Fibroblast of pulmonary artery (primary cell): ENCODE data around the gene FGF19.
A peak's percentile ranks its signal among the peaks of the same experiment; 100 is the strongest.

Source experiments
- DNase-seq: peaks from one replicate; pipeline ENCODE4 v3.0.0-alpha.2; 2010; ENCODE audit warnings: low read depth
- H3K4me3 ChIP-seq: replicated peaks from 2 replicates; pipeline ENCODE4 v1.5.1; 2011; ENCODE audit warnings: low read depth, mild to moderate bottlenecking, control low read depth, low read length, moderate library complexity
- TF ChIP-seq, protein P1 (sequence below): IDR thresholded peaks from 2 replicates; pipeline ENCODE4 v1.5.1; 2011; ENCODE audit warnings: mild to moderate bottlenecking, control low read depth, low read length, inconsistent platforms; ENCODE audit errors: missing control alignments

Gene FGF19

DNA sequence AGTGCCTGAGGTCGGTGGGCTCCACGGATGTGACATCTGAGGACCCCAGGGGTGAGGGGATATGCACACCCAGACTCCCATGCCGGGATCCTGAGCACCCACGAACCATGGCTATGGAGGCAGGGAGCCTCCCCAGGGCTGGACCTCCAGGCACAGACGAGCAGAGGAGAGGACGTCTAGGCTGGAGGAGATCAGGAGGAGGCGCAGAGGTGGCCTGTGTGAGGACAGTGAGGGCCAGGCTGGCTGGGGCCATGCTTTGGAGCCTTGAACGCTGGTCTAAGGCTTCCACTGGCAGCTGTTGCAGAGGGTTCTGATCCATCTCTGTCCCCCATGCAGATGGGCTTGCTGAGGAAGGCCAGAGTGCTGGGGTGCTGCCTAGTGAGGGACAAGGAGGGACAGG, 42.3 kb upstream of the FGF19 start:
- no peak overlapping the region for H3K4me3 ChIP-seq
- TF ChIP-seq, protein P1, sequence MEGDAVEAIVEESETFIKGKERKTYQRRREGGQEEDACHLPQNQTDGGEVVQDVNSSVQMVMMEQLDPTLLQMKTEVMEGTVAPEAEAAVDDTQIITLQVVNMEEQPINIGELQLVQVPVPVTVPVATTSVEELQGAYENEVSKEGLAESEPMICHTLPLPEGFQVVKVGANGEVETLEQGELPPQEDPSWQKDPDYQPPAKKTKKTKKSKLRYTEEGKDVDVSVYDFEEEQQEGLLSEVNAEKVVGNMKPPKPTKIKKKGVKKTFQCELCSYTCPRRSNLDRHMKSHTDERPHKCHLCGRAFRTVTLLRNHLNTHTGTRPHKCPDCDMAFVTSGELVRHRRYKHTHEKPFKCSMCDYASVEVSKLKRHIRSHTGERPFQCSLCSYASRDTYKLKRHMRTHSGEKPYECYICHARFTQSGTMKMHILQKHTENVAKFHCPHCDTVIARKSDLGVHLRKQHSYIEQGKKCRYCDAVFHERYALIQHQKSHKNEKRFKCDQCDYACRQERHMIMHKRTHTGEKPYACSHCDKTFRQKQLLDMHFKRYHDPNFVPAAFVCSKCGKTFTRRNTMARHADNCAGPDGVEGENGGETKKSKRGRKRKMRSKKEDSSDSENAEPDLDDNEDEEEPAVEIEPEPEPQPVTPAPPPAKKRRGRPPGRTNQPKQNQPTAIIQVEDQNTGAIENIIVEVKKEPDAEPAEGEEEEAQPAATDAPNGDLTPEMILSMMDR, result no peak
- no peak for DNase-seq

DNA sequence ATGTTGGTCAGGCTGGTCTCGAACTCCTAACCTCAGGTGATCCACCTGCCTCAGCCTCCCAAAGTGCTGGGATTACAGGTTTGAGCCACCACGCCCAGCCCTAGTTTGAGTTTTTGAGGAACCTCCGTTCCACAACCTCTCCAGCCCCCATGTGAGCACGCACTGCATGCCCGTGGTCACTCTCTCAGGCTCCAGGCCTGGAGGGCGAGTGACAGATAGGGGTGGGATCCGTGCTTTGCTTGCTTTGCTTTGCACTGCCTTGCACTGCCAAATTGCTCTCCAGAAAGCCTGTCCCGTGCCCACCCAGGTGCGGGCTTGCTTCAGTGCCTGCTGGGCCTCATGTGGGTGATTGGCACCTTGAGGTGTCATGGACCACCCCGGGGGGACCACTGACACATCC, 41.4 kb upstream of the FGF19 start:
- no peak overlapping the region for H3K4me3 ChIP-seq
- TF ChIP-seq, protein P1, result no peak
- no peak for DNase-seq

DNA sequence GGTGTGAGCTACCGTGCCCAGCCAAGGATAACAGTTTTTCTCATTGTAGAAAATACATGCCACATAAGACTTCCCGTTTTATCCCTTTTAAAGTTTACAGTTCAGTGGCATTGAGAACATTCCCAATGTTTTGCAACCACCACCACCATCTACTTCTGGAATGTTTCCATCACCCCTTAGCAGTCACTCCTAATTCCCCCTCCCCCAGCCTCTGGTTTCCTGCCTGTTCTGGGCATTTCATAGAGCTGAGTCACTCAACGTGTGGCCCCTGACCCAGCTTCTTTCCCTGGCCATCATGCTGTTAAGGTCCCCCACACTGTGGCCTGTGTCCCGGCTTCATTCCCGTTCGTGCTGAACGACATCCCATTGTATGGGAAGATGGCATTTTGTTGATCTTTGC, 40.6 kb upstream of the FGF19 start:
- DNase-seq, result peak; percentile 69
- H3K4me3 ChIP-seq, result no peak overlapping the region
- TF ChIP-seq, protein P1, result no peak

DNA sequence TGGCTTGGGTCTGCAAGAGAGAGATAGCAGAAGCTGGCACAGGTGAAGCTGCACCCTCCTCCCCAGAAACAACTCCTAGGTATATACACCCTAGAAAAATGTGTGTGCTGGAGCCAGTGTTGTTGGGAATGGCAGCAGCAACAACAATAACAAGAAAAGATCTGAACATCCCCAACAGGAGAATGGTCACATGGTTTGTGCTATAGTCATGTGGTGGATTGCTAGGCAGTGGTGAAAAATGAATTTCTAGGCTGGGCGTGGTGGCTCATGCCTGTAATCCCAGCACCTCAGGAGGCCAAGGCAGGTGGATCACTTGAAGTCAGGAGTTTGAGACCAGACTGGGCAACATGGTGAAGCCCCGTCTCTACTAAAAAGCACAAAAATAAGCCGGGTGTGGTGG, 31.0 kb upstream of the FGF19 start:
- DNase-seq, result no peak
- TF ChIP-seq, protein P1, result no peak
- H3K4me3 ChIP-seq, result no peak overlapping the region

DNA sequence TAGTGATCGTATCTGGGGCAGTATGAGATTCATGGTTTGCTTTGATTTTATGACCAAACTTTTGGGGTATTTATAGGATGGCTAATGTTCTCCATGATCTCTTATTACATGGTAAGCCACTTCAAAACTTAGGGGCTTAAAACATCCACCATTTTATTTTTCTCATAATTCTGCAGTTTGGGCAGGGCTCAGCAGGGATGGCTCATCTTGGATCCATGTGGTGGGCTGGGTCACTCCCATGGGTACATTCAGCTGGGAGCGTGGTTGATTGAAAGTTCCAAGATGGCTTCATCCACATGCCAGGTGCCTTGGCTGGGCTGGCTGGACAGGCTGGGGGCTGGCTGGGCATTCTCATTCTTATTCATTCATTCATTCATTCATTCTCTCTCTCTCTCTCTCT, 30.5 kb upstream of the FGF19 start:
- no peak for DNase-seq
- TF ChIP-seq, protein P1, result no peak
- H3K4me3 ChIP-seq, result no peak overlapping the region

DNA sequence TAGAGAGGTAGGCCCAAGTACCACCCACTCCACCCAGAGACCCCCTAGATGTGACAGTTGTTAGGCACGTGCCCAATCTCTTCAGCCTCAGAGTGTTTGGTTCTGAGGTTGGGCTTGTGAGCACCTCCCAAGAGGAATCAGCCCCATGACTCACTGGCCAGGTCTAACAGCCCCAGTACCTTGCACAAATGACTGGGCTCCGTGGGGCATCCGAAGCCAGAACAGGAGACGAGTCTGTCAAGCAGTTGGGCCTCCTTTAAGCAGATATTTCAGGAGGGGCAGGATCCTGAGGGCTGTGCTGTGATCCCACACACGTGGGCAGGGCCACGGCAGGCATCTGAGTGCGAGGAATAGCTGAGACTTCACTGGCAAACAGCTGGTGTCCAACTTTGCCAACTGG, 29.1 kb upstream of the FGF19 start:
- H3K4me3 ChIP-seq, result no peak overlapping the region
- no peak for DNase-seq
- TF ChIP-seq, protein P1, result no peak

DNA sequence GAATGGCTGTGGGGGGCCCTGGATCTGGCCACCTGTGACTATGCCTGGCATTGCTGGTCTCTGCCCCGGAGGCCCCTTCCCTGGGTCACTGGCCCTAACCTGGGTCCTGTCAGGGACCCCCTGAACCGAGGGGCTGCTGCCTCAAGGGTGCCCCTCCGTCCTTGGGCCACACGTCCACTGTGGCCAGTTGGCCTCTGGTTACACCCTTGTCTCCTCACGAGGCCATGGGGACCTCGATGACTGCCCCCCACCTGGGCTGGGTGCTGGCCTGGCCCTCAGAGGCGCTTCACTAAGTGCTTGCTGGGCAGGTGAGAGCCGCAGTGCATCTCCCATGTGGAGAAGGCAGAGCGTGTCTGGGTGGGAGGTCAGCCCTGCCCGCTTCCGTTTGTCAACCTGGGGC, 27.3 kb upstream of the FGF19 start:
- no peak for DNase-seq
- H3K4me3 ChIP-seq, result no peak overlapping the region
- TF ChIP-seq, protein P1, result no peak
